D721Med (cell line): ENCODE measurements around the gene RHBDD3.

Experiments used
- DNase-seq: peaks from one replicate; pipeline ENCODE4 v3.0.0; 2011; ENCODE audit warnings: low spot score; ENCODE audit not compliant: insufficient read length
- FAIRE-seq: peaks from 2 replicates; lab custom pipeline; 2011; peaks lifted over from hg19 to GRCh38; lab: Jason Lieb, UNC
- TF ChIP-seq, protein P1 (sequence below): IDR thresholded peaks from 2 replicates; pipeline ENCODE4 v1.5.1; 2012; ENCODE audit warnings: mild to moderate bottlenecking, control low read depth; ENCODE audit not compliant: insufficient read depth; ENCODE audit errors: missing control alignments

RHBDD3 gene

DNA sequence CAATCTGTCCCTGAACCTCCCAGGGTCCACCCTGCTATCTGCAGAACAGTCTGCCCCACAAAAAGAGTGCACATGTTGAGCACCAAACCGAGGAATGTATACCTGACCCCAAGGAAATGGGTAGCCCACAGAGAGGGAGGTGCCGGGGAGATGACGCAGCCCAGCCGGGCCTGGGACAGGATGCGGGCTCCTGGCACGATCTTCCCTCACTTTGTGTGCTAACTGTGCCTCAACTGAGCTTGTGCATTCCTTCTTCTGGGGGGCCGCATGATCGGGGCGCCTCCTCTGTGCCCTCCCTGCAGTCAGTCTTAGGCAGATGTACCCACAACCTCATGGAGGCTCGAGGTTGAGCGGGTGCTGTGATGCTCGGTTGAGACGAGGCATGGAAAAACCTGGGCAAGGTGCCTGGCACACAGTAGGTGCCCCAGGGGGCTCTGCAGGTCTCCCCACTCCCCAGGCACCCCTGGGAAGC lies 41.0 kb upstream of the RHBDD3 start:
- FAIRE-seq (no peak), DNase-seq (no peak)
- TF ChIP-seq, protein P1, sequence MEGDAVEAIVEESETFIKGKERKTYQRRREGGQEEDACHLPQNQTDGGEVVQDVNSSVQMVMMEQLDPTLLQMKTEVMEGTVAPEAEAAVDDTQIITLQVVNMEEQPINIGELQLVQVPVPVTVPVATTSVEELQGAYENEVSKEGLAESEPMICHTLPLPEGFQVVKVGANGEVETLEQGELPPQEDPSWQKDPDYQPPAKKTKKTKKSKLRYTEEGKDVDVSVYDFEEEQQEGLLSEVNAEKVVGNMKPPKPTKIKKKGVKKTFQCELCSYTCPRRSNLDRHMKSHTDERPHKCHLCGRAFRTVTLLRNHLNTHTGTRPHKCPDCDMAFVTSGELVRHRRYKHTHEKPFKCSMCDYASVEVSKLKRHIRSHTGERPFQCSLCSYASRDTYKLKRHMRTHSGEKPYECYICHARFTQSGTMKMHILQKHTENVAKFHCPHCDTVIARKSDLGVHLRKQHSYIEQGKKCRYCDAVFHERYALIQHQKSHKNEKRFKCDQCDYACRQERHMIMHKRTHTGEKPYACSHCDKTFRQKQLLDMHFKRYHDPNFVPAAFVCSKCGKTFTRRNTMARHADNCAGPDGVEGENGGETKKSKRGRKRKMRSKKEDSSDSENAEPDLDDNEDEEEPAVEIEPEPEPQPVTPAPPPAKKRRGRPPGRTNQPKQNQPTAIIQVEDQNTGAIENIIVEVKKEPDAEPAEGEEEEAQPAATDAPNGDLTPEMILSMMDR: no peak

DNA sequence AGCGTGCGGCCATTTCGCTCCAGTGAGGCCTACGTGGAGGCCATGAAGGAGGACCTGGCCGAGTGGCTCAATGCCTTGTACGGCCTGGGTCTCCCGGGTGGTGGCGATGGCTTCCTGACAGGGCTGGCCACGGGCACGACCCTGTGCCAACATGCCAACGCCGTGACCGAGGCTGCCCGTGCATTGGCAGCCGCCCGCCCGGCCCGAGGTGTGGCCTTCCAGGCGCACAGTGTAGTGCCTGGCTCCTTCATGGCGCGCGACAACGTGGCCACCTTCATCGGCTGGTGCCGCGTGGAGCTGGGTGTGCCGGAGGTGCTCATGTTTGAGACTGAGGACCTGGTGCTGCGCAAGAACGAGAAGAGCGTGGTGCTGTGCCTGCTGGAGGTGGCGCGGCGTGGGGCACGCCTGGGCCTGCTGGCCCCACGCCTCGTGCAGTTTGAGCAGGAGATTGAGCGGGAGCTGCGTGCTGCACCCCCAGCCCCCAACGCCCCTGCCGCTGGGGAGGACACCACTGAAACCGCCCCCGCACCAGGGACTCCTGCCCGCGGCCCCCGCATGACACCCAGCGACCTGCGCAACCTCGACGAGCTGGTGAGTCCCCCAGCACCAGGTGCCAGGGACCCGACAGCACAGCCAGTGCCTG lies 40.5 kb upstream of the RHBDD3 start:
- TF ChIP-seq, protein P1: no peak
- FAIRE-seq: no peak

DNA sequence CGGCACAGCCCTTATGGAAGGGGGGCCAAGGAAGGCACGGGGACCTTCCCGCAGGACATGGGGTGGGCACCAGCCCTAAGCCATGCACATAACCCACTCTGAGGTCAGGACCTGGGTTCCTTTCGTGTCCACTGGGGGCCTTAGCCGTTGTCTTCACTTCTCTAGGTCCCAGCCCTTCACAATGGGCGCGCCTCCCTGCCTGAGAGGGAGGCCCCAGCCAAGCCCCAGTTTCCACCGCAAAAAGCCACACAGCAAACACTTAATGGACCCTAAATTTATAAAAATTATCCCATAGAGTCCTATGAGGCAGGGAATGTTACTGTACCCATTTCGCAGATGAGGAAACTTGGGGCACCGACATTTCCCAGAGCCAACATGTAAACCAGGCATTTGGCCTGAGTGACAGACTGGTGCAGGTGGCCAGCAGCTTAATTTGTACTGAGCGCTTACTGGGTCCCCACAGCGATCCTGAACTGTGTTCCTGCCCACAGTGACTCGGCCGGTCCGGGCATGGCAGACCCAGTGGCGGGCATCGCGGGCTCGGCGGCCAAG lies 39.9 kb upstream of the RHBDD3 start:
- DNase-seq (no peak), FAIRE-seq (no peak)
- TF ChIP-seq, protein P1: no peak

More for the DNA sequence above, 40.5 kb upstream of the RHBDD3 start:
- no peak for DNase-seq

DNA sequence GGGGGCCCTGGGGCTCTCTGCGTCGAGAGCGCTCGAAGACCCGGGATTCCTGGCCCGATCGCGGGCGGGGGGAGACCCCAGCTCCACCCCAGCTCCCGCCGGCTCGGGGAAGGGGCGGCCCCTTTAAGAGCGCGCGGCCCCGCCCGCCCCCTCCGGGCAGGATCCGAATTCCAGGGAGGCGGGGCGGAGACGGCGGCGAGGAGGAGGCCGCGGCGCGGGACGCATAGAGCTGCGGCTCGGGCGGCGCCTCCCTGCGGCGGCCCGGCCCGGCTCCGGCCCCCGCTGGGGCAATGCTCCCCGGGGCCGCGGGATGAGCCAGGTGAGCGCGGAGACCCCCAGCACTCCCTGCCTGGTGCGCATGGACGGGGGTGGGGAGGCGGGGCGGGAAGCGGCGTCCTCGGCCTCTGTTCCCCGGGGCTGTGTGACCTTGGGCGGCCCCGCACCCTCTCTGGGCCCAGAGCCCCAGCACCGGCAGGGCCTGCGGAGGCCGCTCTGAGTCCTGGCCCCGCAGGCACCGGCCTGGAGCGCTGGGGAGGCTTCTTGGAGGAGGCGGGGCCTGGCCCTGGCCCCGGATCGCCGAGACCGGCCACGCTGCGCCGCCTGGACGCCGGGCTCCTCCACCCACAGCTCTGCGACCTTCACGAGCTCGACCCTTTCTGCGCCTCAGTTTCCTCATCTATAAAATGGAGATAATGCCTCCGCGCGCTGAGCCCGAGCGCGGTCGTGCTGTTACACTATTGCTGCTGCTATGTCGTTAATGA lies 39.2 kb upstream of the RHBDD3 start:
- DNase-seq (no peak), FAIRE-seq (no peak)
- TF ChIP-seq, protein P1: peak; percentile 8

DNA sequence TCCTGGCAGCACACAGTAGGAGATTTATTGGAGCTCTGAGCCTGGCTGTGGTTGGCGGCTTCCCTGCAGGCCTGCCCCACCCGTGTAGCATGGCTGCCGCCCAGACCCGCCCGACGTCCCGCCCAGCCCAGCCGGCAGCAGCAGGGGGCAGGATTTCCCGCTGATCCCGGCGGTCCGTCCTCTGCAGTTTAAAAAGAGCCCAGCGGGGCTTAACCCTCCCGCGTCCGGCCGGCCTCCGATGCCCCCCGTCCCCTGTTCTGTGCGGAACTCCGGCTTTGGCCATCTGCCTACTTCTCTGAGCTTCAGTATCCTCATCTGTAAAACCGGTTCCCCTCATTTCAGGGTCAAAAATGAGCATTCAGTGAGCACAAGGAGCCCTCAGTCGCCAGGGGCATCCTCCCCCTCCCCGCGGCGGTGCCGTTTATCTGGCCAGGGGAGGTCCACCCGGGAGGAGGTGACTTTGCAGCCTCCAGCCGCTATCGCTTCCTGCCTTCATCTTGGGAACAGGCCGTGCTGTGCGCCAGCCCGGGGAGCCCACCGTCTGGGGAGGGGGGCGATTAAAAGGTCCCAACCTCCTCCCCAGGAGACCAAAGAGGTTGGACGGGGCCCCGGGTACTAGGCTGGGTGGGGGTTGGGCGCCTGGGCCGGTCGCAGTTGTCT lies 38.5 kb upstream of the RHBDD3 start, which contains the start of gene GAS2L1:
Gene GAS2L1, plus strand, starts transcription at position 476 of the 660 bp plus-strand sequence. CDS start 1,456 bp downstream, outside the sequence.
- TF ChIP-seq, protein P1: peak; percentile 47
- DNase-seq (peak; percentile 75), FAIRE-seq (no peak)

DNA sequence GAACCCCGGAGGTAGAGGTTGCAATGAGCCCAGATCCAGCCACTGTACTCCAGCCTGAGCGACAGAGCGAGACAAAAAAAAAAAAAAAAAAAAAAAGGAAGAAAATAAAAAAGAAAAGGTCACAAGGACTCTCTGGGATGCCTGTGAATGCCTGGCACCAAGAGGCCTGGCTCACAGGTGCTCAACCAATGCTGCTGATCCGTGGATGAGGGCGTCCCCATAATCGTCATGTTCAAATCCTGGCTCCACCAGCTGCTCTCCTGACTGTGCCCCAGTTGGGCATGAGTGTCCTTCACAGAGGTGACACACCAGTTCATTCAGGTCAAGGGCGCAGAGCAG lies 38.0 kb upstream of the RHBDD3 start:
- DNase-seq (no peak), FAIRE-seq (no peak)
- TF ChIP-seq, protein P1: no peak
